PFSK-1 (cell line): Measurements from ENCODE around the gene ASCL4.

ENCODE experiments used
- FOXP2 ChIP-seq: optimal IDR thresholded peaks from 2 replicates; pipeline ENCODE3; 2011; ENCODE audit warnings: borderline replicate concordance, control low read depth, inconsistent platforms; ENCODE audit not compliant: insufficient read depth; ENCODE audit errors: extremely low read length, extremely low read depth
- POLR2AphosphoS5 ChIP-seq: IDR thresholded peaks from 2 replicates; pipeline ENCODE4 v1.6.1; 2012; ENCODE audit warnings: low read depth, mild to moderate bottlenecking, control low read depth, low read length, moderate library complexity
- SIN3A ChIP-seq: IDR thresholded peaks from 2 replicates; pipeline ENCODE4 v1.6.1; 2012; ENCODE audit warnings: mild to moderate bottlenecking, low read length, moderate library complexity, borderline replicate concordance; ENCODE audit not compliant: insufficient read depth
- TAF1 ChIP-seq: IDR thresholded peaks from 2 replicates; pipeline ENCODE4 v1.6.1; 2012; ENCODE audit warnings: low read length, control low read depth, borderline replicate concordance; ENCODE audit not compliant: insufficient read depth
- TF ChIP-seq, protein P1 (sequence below), 2 experiments: IDR thresholded peaks; 2 replicates each; pipeline versions ENCODE4 v1.6.1 to v1.8.0; 2011 to 2012; ENCODE audit warnings: low read depth in 2 of 2, low read length in 2 of 2, control low read depth in 1 of 2, inconsistent platforms in 1 of 2, mild to moderate bottlenecking in 1 of 2, moderate library complexity in 1 of 2; ENCODE audit not compliant: insufficient read depth in 1 of 2

ASCL4 gene

DNA sequence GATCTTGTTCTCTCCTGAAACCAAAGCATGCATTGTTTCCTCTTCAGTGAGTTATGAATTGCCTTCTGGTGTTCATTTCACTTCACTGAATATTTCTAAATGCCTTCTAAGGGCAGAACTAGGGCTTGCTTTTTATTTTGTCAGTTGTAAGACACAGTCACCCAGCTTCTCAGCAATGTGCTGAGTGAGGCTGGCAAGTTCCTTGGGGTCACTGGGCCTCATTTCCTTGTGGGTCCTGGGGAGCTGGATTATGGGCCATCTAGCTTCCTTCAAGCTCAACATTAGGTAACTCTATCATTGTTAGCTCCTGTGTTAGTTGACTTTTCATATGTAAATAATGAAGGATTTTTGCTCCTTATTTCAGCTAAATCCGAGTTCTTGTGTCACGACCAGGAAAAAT lies 13.8 kb downstream of the ASCL4 start:
- TF ChIP-seq POLR2AphosphoS5, result no peak
- no peak for TF ChIP-seq SIN3A
- no peak for TF ChIP-seq FOXP2
- TF ChIP-seq, protein P1, sequence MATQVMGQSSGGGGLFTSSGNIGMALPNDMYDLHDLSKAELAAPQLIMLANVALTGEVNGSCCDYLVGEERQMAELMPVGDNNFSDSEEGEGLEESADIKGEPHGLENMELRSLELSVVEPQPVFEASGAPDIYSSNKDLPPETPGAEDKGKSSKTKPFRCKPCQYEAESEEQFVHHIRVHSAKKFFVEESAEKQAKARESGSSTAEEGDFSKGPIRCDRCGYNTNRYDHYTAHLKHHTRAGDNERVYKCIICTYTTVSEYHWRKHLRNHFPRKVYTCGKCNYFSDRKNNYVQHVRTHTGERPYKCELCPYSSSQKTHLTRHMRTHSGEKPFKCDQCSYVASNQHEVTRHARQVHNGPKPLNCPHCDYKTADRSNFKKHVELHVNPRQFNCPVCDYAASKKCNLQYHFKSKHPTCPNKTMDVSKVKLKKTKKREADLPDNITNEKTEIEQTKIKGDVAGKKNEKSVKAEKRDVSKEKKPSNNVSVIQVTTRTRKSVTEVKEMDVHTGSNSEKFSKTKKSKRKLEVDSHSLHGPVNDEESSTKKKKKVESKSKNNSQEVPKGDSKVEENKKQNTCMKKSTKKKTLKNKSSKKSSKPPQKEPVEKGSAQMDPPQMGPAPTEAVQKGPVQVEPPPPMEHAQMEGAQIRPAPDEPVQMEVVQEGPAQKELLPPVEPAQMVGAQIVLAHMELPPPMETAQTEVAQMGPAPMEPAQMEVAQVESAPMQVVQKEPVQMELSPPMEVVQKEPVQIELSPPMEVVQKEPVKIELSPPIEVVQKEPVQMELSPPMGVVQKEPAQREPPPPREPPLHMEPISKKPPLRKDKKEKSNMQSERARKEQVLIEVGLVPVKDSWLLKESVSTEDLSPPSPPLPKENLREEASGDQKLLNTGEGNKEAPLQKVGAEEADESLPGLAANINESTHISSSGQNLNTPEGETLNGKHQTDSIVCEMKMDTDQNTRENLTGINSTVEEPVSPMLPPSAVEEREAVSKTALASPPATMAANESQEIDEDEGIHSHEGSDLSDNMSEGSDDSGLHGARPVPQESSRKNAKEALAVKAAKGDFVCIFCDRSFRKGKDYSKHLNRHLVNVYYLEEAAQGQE (IDR thresholded peaks at IDR 0.05; ENCODE audit: insufficient read depth in 1 of 2, low read depth in 2 of 2, low read length in 2 of 2), result no peak
- no peak for TF ChIP-seq TAF1

DNA sequence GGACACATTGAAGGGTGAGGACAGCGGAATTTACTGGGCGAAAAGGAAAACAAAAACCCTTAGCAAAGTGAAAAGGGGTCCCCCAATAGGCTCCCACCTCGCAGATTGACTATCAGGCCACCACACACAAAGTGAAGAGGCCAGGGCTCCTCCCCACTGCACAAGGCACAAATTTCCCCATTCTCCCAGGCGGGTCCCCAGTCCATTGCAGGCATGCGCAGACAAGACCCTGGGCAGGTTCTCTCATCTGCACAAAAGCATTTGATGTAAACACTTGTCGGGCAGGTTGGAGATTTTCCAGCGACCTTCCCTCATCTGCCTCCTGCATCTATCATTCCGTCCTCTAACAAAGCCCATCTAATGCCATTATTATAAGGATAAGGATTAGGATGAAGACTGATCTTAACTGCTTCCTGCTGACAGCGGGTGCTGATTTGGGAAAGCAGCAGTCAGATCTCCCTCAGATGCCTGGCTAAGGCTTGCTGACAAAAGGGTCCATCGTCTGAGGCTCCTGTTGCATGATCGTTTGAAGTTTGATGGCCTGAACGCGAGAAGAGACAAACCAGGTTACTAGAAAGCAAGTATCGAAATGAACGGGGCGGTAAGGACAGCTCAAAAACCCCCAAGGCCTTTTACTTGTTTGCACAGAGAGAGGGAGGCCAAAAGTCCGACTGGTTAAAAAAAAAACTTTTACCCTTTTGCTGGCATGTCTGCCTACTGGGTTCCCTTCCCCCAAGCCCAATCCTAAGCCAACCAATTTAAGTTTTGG lies 14.4 kb downstream of the ASCL4 start:
- TF ChIP-seq, protein P1 (IDR thresholded peaks at IDR 0.05; ENCODE audit: insufficient read depth in 1 of 2, low read depth in 2 of 2, low read length in 2 of 2), result no peak
- TF ChIP-seq POLR2AphosphoS5, result no peak
- TF ChIP-seq TAF1, result no peak
- no peak for TF ChIP-seq FOXP2
- TF ChIP-seq SIN3A, result no peak

DNA sequence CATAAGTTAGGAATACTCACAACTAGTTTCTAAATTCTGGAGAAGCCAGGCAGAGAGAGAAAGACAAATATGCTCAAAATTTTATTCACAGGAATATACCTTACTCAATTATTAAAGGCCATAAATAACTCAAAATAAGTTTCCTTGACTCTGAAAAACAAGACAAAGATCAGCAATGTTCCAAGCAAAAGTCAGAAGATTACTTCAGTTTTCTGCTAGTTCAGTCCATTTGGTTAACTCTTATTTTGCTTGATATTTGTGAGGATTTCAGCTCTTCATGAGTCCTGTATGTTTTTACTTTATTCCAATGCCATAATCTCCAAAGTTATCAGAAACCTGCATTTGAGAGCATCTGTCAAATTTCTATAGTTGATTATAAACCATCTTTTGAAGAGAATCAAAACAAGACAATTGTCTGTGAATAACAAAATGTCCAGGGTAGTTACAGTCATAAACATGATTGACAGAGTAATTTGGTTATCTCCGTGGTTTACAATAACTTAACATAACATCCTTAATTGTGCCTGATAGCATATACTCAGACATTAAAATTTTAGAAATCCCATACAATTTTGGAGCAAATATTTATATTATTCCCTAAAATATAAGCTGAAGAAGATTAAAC lies 17.1 kb downstream of the ASCL4 start:
- no peak for TF ChIP-seq POLR2AphosphoS5
- no peak for TF ChIP-seq TAF1
- no peak for TF ChIP-seq SIN3A
- TF ChIP-seq, protein P1 (IDR thresholded peaks at IDR 0.05; ENCODE audit: insufficient read depth in 1 of 2, low read depth in 2 of 2, low read length in 2 of 2), result no peak
- TF ChIP-seq FOXP2, result no peak

DNA sequence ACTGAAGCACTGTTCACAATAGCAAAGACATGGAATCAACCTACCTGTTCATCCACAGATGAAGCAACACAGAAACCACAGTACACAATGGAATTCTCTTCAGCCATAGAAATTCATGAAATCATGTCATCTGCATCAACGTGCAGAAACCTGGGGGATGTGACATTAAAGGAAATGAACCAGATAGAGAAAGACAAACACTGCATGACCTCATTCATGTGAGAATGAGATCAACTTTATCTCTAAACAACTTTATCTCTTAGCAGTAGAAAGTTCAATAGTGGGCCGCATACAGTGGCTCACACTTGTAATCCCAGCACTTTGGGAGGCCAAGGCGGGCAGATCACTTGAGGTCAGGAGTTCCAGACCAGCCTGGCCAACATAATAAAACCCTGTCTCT lies 19.9 kb downstream of the ASCL4 start:
- TF ChIP-seq POLR2AphosphoS5, result no peak

DNA sequence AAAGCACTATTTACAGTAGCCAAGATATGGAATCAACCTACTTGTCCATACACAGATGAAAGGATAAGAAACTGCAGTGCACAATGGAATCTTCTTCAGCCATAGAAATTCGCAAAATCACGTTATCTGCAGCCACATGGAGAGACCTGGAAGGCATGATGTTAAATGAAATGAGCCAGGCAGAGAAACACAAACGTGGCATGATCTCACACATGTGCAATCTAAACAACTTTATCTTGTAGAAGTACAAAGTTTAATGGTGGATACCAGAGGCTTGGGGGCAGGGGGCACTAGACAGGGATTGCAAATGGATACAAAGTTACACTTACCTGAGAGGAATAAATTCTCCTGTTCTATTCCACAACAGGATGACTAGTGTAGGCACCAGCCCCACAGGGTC lies 24.1 kb downstream of the ASCL4 start:
- no peak for TF ChIP-seq TAF1
- no peak for TF ChIP-seq SIN3A
- TF ChIP-seq FOXP2, result no peak
- TF ChIP-seq, protein P1 (IDR thresholded peaks at IDR 0.05; ENCODE audit: insufficient read depth in 1 of 2, low read depth in 2 of 2, low read length in 2 of 2), result no peak
- no peak for TF ChIP-seq POLR2AphosphoS5
